Right atrium auricular region (tissue), 2 donors: ENCODE measurements around the gene SH3GL1. TPM values are rescaled to one million over a fixed set of nuclear protein-coding genes. Genes with fewer than 3 reads are reported as not detected.

Source experiments
- DNase-seq: peaks from one replicate; pipeline ENCODE4 v3.0.0-alpha.2; 2019; ENCODE audit warnings: low spot score
- H3K27ac ChIP-seq, 2 donors: fragments of 200-600 bp; sonication (generic); 1 replicate in 1 of 2; 2 replicates in 1 of 2; pipeline ENCODE4 v1.5.1; 2016 to 2019
- H3K27me3 ChIP-seq, 2 donors: fragments of 200-600 bp; sonication (generic); one replicate each; pipeline versions ENCODE4 v1.5.1 to v1.6.0; 2017 to 2019
- H3K36me3 ChIP-seq: fragments of 200-600 bp; sonication (generic); one replicate; pipeline ENCODE4 v1.5.1; 2016
- H3K4me1 ChIP-seq, 2 donors: fragments of 200-600 bp; sonication (generic); one replicate each; pipeline versions ENCODE4 v1.5.1 to v1.6.0; 2017 to 2019
- H3K4me3 ChIP-seq, 2 donors: fragments of 200-600 bp; sonication (generic); 1 replicate in 1 of 2; 2 replicates in 1 of 2; pipeline ENCODE4 v1.5.1; 2017 to 2019; ENCODE audit warnings: mild to moderate bottlenecking in 1 of 2, moderate library complexity in 1 of 2
- H3K9me3 ChIP-seq, 2 donors: fragments of 200-600 bp; sonication (generic); one replicate each; pipeline ENCODE4 v1.5.1; 2019
- total RNA-seq, 2 donors: library from RNA; depleted of rRNA; stranded (reverse); fragments of >200 nt; gene quantifications; one replicate each; pipeline ENCODE4 v1.1.0, GENCODE V29; 2016
- TF ChIP-seq, protein P1 (sequence below), 2 donors: fragments of 200-600 bp; sonication (generic); IDR thresholded peaks; one replicate each; pipeline ENCODE4 v1.5.1; 2019; ENCODE audit warnings: antibody characterized with exemption in 2 of 2

The SH3GL1 gene
- total RNA-seq, 2 donors from 2014 or later: 17.5 to 31.9 TPM

DNA sequence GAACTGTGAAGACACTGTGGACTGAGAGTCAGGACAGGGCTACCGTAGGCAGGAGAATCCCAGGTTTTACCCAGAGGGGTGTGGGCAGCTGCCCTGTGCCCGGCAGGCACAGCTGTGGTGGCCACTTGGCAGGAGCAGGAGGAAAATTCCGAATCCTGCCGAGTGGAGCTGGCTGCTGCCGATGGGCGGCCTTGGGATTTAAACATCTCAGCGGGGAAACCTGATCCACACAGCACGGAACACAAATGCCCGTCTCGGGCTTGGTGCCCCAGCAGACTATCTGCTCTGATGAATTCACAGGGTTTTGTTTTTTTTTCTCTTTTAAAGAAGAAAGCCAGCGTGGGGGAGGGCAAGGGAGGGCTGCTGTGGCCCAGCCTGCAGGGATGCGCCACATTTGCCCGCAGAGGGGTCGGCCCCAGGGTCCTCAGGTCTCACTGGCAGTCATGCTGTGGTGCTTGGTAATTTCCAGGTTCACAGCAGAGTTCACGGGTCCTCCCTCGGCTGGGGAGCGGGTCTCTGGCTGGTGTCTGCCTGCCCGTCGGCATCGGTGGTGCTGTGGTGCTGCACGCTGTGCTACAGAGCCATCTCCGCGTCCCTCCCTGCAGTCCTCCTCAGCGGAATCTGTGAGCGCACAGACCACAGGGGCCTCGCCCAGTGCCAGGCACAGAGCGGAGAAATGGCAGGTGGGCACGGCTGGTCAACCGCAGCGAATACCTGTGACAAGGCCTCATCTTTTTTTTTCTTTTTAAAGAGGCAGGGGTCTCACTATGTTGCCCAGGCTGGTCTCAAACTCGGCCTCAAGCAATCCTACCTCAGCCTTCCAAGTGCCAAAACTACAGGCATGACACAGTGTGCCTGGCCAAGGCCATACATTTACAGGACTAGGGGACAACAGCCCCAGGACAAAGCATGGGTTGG lies 28.8 kb downstream of the SH3GL1 start:
- TF ChIP-seq, protein P1, sequence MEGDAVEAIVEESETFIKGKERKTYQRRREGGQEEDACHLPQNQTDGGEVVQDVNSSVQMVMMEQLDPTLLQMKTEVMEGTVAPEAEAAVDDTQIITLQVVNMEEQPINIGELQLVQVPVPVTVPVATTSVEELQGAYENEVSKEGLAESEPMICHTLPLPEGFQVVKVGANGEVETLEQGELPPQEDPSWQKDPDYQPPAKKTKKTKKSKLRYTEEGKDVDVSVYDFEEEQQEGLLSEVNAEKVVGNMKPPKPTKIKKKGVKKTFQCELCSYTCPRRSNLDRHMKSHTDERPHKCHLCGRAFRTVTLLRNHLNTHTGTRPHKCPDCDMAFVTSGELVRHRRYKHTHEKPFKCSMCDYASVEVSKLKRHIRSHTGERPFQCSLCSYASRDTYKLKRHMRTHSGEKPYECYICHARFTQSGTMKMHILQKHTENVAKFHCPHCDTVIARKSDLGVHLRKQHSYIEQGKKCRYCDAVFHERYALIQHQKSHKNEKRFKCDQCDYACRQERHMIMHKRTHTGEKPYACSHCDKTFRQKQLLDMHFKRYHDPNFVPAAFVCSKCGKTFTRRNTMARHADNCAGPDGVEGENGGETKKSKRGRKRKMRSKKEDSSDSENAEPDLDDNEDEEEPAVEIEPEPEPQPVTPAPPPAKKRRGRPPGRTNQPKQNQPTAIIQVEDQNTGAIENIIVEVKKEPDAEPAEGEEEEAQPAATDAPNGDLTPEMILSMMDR (IDR thresholded peaks at IDR 0.05): no peak
- no peaks in the 10 kb centered on the region for H3K36me3 ChIP-seq
- peak overlapping the region; percentile 68 to 95 for H3K27ac ChIP-seq
- no peaks in the 10 kb centered on the region for H3K27me3 ChIP-seq
- H3K9me3 ChIP-seq: no peaks in the 10 kb centered on the region
- no peak overlapping the region for H3K4me3 ChIP-seq
- peaks cover 0 to 99% of the 10 kb centered on the region in 2 donors for H3K4me1 ChIP-seq
- no peak for DNase-seq

DNA sequence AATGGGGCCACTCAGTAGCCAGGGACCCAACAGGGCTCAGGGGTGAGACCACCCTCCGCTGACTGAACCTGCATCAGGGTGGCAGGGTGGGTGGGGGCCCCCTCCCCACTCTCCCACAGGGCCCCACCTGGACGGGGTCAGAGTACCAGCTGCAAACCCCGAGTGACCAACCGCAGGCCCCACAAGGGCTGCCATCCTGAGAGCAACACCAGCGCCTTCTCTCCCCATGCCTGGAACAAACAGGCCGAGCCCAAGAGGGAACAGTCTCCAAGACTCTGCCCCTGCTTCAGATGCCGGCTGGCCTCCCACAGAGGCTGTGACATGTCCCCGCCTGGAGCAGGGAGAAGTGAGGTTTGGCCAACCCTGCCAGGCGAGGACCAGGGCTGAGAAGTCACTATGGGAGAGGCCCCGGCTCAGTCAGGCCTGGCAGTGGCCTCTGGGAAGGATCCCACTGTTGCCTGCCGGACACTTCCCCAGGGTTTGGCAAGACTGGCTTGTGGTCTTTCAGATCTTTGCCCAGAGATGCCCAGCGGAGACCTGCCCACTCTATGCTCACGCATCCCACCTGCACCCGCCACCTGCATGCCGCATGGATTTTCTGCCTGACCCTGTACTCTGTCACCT lies 29.8 kb downstream of the SH3GL1 start:
- Histone ChIP-seq H3K4me3 (no peak overlapping the region), H3K36me3 (peaks cover 9% of the 10 kb centered on the region), H3K9me3 (no peaks in the 10 kb centered on the region), H3K27ac (peak overlapping the region; percentile 45 to 68), H3K4me1 (peaks cover 0 to 90% of the 10 kb centered on the region in 2 donors), H3K27me3 (no peaks in the 10 kb centered on the region)
- TF ChIP-seq, protein P1 (IDR thresholded peaks at IDR 0.05): no peak
- no peak for DNase-seq

DNA sequence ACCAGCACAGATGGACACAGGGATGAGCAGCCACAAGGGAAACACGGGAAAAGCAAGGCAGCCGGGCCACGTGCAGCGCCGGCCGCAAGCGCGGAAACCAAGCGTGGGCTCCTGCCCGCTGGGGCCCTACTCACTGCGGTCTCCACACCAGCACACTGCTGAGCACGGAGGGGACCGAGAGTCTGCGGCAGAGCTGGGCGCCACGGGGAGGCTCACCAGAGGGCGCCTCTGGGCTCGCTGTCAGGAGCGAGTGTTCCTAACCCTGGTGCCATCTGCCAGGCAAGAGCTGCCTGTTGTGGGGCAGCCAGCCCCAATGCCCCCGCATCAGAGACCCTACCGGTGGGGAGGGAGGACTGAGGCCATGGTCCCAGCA lies 30.5 kb downstream of the SH3GL1 start:
- Histone ChIP-seq H3K27me3 (no peaks in the 10 kb centered on the region), H3K27ac (peak overlapping the region; percentile 66 to 68), H3K36me3 (peaks cover 16% of the 10 kb centered on the region), H3K9me3 (no peaks in the 10 kb centered on the region), H3K4me3 (peak overlapping the region in 1 of 2 donors; percentile 29), H3K4me1 (peaks cover 0 to 83% of the 10 kb centered on the region in 2 donors)
- DNase-seq: no peak
- TF ChIP-seq, protein P1 (IDR thresholded peaks at IDR 0.05): peak; percentile 23 to 69

DNA sequence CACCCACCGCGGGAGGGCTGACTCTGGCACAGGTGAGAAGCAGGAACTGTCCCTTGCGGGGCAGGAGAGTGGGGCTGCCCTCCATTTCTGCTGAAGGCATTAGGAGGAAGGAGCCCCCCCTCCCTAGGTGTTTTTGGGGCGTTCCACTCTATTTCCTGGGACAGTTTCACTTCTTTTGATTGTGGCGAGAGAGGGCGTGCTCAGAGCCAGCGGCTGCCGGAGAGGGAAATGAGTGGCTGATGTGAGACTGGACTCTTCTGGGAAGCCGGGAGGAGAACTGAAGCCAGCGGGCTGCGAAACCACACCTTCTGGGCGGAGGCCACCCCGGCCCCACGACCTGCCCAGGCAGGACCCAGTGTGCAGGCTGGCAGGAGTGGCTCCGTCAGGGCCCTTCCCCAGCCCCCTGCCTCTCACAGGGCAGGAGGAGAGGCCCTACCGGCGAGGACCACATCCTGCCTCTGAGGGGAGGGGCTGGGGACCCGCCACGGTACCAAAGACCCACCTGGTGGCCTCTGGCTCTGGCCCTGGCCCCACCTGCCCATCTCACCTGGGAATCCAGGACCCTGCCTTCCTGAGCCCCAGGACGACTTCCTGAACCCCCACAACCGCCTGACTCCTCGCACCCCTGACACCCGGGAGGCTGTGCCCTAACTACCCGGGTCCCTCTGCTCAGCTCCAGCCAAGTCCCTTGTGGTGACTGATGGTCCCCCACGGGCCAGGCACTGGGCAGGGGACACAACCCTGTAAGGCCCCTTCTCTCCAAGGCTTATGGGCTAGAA lies 31.0 kb downstream of the SH3GL1 start:
- Histone ChIP-seq H3K4me1 (peaks cover 0 to 77% of the 10 kb centered on the region in 2 donors), H3K4me3 (peak overlapping the region in 1 of 2 donors; percentile 29)

More for the DNA sequence above, 31.0 kb downstream of the SH3GL1 start:
- Histone ChIP-seq H3K36me3 (peaks cover 21% of the 10 kb centered on the region), H3K9me3 (no peaks in the 10 kb centered on the region), H3K27ac (peak overlapping the region; percentile 66 to 68), H3K27me3 (no peaks in the 10 kb centered on the region)
- TF ChIP-seq, protein P1 (IDR thresholded peaks at IDR 0.05): no peak
- no peak for DNase-seq
